Esophagus muscularis mucosa (tissue), 3 donors: ENCODE data around the gene RPH3AL.

Experiments
- CTCF ChIP-seq, 3 experiments: fragments of 200-600 bp in 2 of 3; fragments of 450-650 bp in 1 of 3; sonication (generic) in 2 of 3; IDR thresholded peaks; one replicate each; pipeline ENCODE4 v1.5.1; 2017 to 2019; ENCODE audit warnings: antibody characterized with exemption in 3 of 3, mild to moderate bottlenecking in 2 of 3, moderate library complexity in 1 of 3
- POLR2AphosphoS5 ChIP-seq, 2 donors: sonication (generic); formaldehyde crosslinking; IDR thresholded peaks; one replicate each; pipeline ENCODE4 v1.6.1; 2017; ENCODE audit warnings: antibody characterized with exemption in 2 of 2

GRCh38 chr17:312476-313148 is 40.0 kb downstream of the RPH3AL start:
- TF ChIP-seq CTCF (IDR thresholded peaks at IDR 0.05) (no peak), POLR2AphosphoS5 (IDR thresholded peaks at IDR 0.05) (no peak)
